Epidermal melanocyte (primary cell): ENCODE measurements around the gene NXPH3.

ENCODE experiments used
- DNase-seq: peaks from one replicate; pipeline ENCODE4 v3.0.0; 2011; ENCODE audit warnings: low spot score; ENCODE audit not compliant: insufficient read length

Gene NXPH3

DNA sequence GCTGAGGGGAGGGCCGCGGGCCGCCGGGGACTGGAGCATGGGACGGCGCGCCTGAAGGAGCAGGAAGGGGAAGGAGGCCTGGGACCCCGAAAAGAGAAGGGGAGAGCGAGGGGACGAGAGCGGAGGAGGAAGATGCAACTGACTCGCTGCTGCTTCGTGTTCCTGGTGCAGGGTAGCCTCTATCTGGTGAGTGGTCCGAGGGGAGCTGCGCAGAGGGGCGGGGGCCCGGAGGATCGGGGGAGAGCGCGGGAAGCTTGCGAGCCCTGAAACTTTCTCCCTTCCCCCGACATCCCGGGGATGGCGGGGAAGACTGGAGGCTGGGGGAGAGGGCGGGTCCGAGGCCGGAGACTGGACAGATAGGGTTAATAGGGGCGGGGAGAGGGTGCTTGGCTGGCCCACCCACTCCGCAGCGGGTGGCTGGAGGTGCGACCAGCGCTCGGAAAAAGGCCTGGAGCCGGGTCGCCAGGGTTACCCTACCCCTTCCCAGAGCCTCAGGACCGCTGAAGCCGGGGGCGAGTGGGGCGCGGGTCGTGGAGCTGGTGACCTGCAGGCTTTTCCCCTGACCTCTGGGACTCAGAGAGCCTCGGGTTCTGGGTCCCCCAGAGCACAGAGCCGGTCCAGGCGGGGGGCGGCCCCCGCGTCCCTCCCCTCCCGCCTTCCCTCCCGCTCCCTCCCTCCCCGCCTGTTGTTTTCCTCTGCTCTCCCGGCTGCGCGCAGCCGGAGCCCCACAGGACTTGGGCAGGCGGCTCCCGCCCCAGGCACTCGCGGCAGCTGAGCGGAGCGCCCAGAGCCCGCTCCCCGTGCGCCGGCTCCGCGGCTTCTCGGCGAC is 631 bp downstream of the NXPH3 start:
- no peak for DNase-seq

DNA sequence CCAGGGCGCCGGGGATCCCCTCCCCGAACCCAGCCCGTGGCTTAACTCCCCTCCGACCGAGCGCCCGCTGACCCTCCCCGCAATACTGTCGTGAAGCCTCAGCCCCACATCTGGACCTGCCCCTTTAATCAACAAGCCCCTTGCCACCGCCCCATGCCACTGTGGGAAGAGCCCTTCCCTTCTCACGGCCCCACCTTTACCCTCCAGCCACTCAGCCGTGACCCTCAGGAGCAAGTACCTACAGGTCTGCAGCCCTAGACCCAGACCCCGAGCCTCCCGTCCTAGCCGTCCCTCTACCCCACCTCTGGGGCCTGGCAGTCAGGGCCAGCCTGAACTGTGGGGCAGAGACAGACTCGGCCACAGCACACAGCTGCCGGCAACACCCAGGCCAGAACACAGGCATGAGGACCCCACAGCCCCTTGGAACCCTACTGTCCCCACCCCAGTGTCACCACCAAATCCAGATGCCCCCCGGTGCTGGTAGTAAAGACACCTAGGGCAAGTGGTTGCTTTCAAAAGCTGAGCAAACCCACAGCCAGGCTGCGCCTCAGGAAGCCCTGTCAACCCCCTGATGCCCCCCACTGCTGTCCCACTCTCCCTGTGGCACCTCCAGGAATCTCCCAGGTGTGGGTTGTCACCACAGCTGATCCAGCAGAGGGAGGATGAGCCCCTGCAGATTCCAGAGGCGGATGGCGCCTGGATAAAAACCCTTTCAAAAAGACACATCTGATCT is 1.4 kb downstream of the NXPH3 start:
- DNase-seq, result no peak

DNA sequence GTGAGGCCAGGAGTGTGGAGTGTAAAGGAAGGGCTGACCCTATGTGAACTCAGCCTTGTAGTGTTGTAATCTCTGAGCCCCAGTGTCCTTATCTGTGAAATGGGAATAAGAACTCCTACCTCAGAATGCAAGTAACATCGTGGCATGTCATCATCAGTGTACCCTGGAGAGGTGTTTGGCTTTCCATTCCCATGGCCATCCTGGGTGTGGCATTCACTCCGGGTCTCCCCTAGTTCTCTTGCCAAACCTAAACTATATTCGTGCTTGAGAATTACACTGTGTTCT is 1.9 kb downstream of the NXPH3 start:
- no peak for DNase-seq

DNA sequence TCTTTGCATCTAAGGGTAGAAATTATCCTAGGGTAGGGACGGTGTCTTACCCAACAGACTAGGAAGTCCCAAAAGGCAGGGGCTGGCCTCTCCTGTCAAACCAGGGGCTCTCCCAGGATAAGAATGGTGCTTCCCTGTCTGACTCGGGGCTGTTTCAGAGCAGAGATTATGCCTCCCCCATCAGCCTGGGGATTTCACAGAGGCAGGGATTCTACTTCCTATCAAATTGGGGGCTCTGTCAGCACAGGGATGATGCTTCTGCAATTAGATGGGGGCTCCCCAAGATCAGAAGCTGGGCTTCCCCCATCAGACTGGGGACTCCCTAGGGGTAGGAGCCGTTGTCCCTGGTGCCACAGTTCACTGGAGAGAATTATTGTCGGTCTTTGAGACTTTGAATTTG is 2.3 kb downstream of the NXPH3 start:
- no peak for DNase-seq

DNA sequence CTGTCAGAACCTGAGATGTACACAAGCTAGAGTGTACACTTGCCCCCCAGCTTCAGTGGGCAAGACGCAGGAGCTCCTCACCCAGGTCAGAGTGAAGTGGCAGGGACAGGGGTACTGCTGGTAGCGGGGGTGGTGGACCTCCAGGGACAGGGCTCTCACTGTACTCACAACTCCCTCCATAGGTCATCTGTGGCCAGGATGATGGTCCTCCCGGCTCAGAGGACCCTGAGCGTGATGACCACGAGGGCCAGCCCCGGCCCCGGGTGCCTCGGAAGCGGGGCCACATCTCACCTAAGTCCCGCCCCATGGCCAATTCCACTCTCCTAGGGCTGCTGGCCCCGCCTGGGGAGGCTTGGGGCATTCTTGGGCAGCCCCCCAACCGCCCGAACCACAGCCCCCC is 2.7 kb downstream of the NXPH3 start:
- DNase-seq, result no peak

DNA sequence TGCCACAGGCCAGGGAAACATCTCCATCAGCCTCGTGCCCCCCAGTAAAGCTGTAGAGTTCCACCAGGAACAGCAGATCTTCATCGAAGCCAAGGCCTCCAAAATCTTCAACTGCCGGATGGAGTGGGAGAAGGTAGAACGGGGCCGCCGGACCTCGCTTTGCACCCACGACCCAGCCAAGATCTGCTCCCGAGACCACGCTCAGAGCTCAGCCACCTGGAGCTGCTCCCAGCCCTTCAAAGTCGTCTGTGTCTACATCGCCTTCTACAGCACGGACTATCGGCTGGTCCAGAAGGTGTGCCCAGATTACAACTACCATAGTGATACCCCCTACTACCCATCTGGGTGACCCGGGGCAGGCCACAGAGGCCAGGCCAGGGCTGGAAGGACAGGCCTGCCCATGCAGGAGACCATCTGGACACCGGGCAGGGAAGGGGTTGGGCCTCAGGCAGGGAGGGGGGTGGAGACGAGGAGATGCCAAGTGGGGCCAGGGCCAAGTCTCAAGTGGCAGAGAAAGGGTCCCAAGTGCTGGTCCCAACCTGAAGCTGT is 3.4 kb downstream of the NXPH3 start:
- DNase-seq, result no peak

DNA sequence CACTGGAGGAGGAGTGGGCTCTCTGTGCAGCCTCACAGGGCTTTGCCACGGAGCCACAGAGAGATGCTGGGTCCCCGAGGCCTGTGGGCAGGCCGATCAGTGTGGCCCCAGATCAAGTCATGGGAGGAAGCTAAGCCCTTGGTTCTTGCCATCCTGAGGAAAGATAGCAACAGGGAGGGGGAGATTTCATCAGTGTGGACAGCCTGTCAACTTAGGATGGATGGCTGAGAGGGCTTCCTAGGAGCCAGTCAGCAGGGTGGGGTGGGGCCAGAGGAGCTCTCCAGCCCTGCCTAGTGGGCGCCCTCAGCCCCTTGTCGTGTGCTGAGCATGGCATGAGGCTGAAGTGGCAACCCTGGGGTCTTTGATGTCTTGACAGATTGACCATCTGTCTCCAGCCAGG is 3.9 kb downstream of the NXPH3 start:
- DNase-seq, result no peak

DNA sequence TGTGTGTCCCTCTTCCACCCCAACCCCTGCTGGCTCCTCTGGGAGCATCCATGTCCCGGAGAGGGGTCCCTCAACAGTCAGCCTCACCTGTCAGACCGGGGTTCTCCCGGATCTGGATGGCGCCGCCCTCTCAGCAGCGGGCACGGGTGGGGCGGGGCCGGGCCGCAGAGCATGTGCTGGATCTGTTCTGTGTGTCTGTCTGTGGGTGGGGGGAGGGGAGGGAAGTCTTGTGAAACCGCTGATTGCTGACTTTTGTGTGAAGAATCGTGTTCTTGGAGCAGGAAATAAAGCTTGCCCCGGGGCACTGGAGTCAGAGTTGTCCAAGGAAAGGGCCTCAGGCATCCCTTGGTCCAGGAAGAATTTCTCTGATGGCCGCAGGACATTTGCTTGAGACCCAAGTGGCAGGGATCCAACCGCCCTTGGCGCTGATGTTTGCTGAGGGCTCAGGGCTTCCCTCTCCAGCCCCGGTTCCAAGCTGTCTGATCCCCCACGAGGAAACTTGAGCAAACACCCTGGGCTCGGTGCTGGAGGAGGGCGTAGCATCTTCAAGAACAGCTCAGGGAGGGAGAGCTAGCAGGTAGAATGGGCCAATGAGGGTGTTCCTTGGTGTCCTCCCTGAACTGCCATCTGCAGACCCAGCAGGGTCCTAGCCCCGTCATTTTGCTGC is 4.5 kb downstream of the NXPH3 start:
- DNase-seq, result peak; percentile 66

DNA sequence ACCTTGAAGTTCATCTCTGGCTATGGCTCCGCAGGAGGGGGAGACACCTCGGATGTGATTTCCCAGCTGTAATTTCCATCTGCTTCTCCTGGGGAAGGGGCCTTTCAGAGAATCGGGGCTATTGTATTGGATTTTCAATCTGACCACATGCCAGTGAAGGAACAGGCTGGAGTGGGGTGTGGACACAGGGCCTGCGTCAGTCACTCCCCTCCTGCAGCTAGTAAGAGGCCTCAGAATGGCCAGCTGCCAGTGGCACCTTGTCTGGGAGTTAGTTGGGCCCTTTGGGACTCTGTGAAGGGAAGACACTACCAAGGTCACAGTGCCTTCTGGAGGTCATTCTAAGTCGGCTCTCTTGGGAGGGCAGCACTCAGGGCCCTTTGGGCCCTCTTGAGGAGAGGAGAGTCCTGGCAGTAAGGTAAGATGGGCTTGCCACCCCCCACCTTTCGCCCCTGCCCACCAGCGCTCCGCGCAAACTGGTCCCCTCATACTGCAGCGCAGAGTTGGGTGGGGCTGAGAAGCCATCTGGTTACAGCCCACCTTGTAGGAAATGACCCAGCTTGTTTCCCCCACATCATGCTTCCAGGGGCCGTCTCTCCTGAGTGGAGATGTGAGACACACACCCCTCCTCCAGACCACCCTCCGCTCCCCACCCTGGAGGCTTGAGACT is 5.4 kb downstream of the NXPH3 start:
- no peak for DNase-seq

DNA sequence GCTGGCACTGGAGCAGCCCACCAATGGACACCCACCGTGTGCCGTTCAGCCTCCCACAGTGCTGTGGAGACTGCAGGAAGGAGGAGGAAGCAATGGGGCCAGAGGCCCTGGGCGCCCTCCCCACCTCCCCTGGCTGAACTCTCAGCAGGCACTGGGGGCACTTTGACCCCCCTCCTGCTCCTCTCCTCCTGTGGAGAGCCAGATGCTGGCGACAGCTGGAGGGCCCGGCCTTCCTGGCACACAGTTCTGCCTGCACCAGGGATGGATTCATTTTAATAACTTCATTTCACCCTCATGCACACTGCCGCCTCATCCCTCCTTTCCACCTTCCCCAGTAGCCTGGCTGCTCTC is 6.0 kb downstream of the NXPH3 start:
- no peak for DNase-seq

DNA sequence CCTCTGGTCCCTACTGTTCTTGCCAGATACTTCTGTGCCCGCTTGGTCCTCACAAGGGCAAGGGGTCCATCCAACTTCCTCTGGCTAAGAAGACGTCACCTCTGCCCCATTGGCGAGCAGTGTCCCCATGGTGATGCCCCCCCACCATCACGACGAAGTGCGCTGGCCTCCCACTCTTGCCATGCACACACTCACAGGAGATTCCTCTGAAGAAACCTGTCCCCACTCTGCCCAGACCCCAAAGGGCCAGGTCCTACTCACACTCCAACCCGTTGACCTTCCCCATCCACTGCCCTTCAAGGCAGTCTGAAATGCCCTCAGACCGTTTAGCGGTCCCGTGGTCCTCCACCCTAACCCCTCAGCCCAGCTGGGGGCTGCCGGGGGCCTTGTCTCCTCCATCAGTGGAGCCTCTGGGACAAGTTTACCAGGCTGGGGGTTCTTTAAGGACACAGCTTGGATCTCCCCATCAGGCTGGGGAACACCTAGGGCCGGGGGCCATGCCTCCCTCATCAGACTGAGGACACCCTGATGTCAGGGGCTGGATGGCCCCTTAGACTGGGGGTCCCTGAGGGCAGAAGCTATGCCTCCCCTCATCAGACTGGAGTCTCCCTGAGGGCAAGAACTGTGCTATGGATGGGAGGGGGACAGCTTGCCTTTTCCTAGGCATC is 6.5 kb downstream of the NXPH3 start:
- DNase-seq, result no peak

DNA sequence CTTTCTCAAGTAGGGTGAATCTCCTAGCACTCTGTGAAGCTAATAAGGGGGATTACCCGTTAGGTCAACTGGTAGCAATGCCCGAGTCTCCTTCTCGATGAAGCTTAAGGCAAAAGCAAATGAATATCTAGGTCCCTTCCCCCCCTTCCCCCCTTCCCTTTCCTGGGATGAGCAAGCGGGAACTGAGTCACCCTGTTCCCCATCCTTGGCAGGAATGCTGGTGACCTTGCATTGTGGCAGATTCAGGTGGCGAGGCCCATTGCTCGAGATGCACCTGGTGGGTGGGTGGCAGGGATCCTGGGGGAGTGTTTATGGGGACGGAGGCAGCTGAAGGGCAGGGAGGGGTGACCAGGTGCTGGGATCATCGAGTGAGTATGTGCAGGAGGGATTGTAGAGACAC is 7.1 kb downstream of the NXPH3 start:
- no peak for DNase-seq

DNA sequence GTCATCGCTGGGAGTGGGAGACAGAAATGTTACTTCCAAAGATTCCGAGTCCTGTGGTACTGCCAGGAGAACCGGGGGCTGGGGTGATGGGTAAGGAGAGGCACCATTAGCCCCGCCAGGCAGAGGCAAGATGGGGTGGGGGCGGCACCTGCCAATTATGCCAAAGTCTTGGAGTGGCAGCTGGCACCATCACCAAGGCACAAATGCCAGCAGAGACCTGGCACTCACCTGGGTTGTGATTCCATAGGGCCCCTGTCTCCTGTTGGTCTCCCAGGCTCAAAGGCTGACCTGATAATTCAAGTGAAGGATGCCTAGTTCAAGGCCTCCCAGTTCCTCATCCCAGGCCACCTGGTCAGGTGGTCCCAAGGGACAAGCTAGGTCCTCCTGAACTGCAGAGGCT is 7.6 kb downstream of the NXPH3 start:
- DNase-seq, result no peak

DNA sequence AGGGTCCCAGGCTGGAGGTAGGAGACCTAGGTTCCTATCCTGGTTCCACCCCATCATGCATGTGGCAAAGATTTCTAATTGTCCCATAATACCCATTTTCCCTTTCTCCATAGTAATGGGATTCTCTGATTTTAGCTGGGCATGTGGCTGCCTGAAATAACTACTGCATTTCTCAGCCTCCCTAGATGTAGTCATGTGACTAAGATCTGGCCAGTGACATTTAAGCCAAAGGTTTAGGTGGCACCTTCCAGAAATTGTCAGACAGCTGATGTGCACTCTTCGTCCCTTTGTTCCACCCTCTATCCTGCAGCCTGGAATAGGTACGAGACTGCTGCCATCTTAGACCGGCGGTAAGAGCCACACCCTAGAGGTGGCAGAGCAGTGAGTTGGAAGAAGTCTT is 8.2 kb downstream of the NXPH3 start:
- no peak for DNase-seq

DNA sequence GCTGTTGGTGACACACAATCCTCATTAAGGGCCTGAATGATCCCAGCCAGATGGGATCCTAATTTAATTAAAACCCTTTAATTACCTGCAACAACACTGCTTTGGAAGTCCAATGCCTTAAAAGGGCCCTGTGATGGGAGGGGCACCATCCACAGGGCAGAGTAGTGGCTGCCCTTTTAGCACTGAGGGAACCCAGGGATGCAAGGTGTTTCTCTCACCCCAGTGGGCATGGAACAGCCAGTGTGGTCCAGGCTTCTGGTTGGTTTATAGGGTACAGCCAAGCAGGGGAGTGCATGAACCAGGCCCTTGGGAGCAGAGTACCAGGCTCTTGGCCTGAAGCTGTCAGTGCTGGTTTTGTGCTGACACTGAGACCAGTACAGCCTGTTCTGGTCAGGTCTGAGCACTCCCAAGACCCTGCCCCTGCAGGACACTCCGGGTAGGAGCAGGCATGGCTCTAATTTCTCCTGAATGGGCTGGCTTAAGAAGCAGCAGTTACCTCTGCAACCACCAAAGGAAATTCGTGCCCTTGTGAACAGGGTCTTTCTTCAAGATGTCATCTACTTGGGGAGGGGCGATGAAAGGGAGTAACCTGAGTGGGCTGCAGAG is 9.9 kb downstream of the NXPH3 start:
- DNase-seq, result no peak

DNA sequence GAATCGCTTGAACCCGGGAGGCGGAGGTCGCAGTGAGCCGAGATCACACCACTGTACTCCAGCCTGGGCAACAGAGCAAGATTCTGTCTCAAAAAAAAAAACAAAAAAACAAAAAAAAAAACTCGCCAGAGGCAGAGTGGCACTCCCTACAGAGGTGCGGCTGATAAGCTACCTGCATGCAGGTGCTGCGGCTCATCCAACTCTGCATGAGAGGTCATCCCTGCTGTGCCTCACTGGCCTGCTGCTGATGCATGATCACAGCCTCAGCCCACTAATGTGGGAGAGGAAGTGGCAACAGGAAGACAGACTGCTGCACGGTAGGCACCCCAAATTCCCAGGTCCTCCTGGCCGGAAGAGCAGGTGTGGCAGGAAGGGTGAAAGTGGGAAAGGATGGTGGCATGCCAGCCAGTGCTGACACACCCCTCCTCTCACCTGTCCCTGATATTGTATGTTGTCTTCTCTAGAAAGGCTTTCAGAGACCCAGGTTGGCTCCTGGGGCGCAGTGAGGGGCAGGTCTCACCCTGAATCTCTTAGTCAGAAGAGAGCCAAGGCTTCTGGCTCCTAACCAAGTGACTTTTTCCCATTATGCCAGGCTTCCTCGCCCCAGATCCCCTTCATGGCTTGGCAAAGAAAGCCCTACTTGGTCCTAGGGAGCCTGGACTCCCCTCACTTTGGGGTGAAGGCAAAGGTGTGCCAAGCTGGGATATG is 11.8 kb downstream of the NXPH3 start:
- no peak for DNase-seq

DNA sequence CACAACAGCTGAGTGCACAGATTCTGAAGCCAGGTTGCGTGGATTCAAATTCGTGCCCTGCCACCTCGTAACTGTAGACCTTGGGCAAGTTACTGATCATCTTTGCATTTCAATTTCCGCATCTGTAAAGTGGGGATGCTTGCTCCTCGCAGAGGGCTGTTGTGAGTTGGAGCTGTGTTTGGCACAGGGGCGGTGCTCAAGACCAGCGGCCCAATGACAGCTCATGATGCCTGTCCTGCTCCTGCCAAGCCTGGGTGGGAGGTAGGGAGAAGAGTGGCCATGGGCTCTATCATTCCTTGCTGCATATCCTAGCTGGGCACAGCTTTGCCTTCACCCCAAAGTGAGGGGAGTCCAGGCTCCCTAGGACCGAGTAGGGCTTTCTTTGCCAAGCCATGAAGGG is 12.6 kb downstream of the NXPH3 start:
- no peak for DNase-seq

DNA sequence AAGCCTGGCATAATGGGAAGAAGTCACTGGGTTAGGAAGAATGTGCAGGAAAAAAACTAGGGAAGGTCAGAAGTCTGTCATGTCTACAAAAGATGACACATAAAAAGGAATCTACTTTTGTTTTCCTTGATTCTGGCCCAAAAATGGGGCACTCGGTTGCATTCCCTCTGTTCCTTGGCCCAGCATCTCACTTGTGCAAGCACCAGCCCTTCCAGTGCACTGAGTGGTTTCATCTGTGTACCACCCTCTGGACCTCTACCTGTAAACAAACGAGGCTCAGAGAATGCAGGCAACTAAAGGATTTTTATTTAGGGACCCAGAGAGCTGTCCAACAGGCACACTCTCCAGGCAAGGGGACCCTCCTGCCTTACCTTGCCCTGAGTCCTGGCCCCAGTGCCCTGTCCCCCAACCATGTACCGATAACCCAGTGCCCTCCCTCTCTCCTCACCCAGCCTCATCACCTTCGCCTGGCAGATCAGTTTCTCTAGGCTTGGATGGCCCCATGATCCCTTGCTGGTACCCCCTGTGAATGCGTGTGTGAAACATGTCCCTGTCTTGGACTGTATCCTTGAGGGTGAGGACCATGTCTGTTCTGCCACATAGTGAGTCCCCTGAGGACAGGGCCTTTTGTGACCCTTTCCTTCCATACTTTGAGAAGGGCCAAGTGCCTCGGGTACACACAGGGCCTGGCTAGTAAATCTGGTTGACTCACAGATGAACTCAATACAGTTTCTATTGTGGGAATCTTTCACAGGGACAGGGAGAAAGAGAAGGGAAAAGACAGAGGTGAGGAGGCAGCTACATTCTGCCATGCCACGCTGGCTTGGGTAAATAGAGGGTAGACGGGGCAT is 13.3 kb downstream of the NXPH3 start:
- DNase-seq, result no peak

DNA sequence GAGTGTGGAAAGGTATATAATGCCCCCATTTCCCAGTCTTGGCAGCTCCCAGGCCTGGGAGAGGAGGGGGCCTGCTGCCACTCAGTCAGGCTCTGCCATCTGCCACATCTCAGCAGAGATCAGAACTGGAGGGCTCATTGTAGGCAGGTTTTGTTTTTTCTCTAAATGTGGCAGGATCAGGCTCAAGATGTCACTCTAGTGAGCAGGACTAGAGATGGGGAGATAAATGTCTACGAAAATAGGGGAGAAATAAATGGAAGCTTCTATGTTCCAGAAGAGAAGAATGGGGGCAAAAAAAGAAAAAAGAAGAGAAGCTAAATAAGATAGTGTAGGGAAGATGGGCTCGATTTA is 13.9 kb downstream of the NXPH3 start:
- DNase-seq, result no peak

DNA sequence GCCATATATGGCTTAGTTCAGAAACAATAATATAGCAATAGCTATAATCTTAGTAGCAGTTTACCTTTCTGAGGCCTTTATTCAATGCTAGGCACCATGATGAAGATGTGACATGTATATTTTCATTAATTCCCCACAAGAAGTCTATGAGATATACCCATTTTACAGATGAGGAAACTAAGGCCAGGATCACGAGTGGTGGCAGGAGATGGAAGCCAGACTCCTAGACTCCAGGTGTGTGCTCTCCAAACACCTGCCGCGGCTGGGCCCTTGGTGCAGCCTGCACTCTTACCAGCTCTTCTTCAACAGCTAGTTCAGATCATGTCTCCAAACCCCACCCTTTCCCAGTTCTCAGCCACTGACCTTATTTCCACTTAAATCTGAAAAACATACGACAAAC is 15.2 kb downstream of the NXPH3 start:
- no peak for DNase-seq
